Stimulated activated CD8-positive, alpha-beta memory T cell treated with anti-CD3 and anti-CD28 coated beads, Interleukin-2, amount 100 ng/mL, for 48 hours (primary cell): ENCODE data around the gene SIK3.
"Not testable (repeated sequence)": the region's sequence is repeated elsewhere in the genome, so short reads cannot be mapped to it uniquely, and the experiment has no call there.

Source experiments
- DNase-seq, 2 donors: peaks; one replicate each; pipeline ENCODE4 v3.0.0-alpha.2; 2020; ENCODE audit warnings: low read depth in 2 of 2

Gene SIK3

DNA sequence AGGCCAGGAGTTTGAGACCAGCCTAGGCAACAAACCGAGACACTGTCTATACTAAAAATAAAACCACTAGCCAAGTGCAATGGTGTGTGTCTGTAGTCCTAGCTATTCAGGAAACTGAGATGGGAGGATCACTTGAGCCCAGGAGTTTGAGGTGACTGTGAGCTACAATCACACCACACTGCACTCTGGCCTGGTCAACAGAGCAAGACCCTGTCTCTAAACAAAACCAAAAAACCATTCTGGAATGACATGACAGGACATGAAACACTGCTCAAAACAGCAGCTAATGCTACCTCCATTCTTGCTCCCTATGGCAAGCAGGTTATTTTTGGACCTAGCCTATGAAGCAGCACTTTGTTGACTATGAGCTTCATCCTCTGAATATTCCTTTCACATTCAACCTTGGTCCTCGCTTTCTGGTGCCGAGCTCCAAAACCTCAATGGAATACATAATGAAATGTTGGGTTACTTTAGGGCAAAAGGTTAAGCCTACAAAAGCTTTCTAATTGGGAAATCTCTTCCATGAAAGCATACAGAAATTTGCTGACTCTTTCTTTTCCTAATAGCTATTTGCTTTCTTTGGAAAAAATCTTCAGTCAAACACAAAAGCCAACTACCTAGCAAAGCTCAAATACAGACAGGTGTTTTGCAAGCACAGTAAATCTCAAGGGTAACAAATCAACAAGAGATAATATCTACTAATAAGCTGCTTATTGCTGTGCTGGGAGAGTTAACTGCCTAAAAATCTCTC lies 21.1 kb downstream of the SIK3 start:
- DNase-seq: no peak

DNA sequence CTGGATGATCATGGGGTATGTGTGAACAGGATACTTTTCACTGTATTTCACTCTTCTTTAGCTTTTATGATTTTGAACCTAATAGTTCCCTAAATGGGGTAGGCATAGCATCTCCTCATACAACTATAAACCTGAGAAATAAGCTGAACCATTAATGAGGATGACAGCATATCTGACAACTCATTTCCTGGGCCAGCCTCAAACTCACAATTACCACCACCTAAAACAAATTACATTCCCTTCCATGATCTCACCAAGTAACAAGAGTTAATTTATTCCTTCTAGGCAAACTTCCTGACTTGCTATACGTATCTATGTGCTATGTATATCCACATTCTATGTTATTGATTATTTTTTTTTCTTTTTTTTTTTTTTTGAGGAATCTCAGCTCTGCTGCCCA lies 23.0 kb downstream of the SIK3 start:
- no peak for DNase-seq

DNA sequence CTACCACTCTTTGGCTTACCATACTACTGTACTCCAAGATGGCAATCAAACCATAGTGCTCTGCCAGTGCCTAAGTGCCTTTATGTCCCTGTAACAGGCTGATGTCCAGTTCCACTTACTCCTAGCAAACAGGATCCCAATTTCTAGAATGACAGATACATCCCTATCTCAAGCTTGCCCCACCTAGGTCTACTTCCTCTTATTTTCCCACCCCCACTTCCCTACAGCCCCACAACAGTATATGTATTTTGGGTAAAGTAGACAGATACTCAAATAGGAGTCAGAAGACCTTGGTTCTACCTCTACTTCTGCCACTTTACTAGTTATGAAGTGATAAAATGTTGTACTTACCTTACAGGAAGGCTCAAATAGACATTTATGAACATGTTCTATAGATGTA lies 24.1 kb downstream of the SIK3 start:
- DNase-seq: no peak

DNA sequence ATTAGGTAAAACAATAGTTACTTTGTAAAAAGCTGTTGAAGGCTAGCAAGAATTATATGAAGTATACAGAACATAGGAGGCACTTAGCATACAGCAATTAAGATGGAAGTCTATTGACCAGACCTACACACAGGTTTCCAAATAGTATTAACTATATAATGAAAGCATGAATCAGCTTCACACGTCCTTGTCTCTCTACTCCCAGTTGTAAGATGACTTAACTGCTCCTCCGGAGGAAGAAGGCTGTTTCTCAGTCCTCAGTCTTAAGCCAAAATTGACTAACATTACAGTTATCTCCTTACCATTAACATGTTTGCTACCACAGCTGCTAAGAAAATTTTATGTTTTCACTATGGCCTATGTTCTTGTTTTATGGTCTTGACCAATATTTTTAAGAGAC lies 24.7 kb downstream of the SIK3 start:
- no peak for DNase-seq

DNA sequence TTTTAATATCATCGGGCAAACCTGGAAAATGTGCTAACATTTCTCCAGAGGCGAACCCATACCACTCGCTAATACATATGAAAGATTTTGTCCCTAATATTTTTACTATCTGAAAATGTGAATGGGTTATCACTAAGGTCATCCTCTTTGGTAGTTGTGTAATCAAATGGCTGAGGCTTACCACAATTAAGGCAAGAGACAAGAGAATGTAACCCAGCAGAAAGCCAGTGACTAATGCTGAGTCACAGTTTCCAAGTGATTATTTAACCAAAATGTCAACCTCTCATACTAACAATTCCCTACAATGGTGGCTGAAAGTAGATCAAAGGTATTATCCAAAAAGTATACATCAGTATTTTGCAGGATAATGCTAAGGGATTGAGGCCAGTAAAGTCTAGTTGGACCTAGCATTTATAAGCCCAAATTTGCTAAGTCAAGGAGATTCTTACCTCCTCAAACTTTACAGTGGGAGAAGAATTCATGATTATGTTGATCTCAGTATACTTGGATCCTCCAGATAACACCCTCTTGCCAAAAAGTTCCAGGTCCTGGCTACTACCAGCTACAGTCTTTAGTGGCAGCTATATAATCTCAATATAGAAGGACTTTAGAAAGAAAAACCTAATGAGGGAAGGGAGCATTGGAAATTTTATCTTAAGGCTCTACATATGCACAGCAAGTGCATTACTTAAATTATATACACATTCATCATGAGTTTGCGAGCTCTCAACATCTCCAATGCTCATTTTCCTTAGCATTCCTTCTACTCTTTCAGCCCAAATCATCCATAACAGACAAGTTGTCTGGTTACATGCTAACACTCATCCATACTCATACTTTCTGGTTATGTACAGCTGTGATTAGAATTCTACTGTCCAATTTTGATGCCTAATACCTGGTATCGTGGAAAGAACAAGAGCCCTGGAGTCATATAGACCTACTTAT lies 25.4 kb downstream of the SIK3 start:
- no peak for DNase-seq

DNA sequence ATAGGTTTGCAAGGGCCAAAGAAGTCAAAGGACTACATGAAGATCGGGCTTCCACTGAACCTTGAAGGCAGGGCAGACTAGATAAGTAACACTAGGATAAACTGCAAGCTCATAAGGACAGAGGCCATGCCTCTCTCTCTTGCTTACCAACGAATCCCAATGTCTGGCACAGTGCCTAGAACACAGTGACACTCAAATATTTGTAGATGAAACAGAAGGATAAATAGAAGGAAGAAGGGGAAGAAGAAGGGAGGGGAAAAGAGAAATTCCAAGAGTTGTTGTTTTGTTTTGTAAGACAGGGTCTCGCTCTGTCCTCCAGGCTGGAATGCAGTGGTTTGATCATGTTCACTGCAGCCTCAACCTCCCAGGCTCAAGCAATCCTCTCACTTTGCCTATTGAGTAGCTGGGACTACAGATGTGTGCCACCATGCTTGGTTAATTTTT lies 26.9 kb downstream of the SIK3 start:
- no peak for DNase-seq

DNA sequence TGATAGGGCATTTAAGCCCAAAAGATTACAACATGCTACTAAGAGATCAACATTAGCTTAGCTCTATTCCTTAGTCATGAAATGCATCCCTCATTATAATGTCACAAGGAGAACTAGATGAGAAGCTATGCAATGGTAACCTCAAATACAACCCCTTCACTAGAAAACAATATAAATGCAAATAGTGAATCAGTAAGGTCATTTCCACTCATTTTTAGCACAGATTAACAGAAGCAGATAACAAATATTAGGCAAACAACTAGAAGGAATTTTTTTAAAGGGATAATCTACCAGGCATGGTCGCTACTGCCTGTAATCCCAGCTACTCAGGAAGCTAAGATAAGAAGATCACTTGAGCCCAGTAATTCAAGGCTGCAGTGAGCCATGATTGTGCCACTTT lies 28.2 kb downstream of the SIK3 start:
- no peak for DNase-seq

DNA sequence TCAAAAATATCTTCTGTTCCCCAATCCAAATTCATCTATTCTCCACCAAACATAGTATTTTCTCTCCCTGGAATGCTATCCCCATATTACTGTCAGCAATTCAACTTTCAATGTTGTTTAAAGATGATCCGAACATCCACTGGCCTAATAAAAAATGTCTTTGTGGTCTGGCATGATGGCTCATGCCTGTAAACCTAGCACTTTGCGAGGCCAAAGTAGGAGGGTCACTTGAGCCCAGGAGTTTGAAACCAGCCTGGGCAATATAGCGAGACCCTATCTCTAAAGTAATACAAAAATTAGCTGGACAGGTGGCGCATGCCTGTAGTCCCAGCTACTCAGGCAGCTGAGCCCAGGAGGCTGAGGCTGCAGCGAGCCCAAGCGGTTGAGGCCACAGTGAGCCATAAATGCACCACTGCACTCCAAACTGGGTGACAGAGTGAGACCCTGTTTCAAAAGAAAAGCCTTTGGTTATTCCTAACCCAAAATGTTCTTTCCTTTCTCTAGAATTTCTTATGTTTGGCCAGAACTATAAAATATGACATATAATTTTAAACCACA lies 29.8 kb downstream of the SIK3 start:
- DNase-seq: no peak

DNA sequence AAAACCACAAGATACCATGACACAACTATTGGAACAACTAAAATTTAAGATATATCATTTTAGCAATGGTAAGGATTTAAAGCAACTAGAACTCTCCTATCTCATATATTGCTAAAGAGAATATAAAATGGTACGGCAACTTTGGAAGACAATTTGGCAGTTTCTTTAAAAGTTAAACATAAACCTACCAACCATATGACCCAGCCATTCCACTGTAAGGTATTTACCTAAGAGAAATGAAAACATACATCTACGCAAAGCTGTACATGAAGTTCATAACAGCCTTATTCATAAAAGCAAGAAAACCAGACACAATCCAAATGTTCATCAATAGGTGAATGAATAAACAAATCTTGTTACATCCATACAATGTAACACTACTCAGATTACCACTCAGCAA lies 31.3 kb downstream of the SIK3 start:
- DNase-seq: no peak

DNA sequence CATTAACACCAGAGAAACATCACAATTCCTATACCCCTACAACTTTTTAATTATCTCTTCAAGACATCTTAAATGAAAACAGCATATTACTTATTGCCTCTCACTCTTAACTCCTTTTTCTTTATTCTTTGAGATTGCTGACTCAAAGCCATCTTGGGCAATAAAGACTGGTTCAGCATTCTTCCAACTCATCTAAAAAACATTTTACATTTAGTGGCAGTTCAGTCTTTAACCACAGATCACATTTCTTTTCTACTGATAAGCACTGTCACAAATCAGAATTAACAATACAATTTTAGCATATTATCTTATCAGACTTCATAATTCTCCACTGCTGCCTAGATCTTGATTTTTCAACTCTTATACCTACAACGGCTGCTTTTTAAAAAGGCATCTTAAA lies 34.0 kb downstream of the SIK3 start:
- DNase-seq: no peak

DNA sequence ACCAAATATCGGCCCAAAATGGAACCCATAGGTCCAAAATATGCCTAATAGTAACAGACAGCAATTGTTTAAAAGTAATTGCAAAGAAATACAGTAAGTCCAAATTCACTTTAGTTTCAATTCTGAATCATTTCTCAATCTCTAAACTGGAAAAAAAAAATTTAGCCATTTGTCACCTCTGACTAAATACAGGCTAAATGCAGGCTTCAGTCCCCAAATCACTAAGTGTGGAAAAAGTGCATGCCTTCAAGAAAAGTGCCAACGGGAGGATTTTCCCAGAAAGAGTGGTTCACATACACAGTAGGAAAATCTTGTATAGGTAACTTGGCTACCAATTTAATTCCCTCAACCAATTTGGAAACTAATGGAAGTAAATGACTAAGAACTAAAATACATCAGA lies 35.7 kb downstream of the SIK3 start:
- DNase-seq: no peak

DNA sequence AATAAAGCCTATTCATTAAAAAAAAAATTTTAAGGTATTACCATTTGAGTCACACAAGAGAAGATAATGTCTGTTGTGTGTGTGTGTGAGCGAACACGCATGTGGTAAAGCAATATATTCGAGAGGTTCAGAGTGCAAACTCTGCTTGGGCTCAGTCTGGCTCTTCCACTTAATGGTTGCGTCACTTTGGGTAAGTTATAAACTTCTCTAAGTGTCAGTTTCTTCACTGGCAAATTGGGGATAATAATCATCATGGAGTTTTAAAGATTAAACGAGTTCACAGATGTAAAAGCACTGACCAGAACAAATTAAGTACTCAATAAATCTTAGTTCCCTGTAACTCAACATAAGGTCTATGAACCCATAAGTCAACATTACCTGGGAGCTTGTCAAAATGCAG lies 37.0 kb downstream of the SIK3 start:
- DNase-seq: no peak

DNA sequence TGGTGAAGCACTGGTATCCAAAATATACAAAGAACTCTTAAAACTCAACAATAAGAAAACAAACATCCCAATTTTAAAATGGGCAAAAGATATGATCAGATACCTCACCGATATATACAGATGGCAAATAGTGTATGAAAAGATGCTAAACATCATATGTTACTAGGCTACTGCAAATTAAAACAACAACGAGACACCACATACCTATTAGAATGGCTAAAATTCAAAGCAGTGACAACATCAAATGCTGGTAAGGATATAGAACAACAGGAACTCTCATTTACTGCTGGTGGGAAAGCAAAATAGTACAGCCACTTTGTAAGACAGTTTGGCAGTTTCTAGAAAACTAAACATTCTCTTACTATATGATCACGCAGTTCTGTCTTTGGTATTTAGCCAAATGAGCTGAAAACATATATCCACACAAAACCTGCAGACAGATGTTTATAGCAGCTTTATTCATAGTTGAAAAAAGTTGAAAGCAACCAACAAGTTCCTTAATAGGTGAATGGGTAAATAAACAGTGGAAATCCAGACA lies 38.5 kb downstream of the SIK3 start:
- DNase-seq: no peak

DNA sequence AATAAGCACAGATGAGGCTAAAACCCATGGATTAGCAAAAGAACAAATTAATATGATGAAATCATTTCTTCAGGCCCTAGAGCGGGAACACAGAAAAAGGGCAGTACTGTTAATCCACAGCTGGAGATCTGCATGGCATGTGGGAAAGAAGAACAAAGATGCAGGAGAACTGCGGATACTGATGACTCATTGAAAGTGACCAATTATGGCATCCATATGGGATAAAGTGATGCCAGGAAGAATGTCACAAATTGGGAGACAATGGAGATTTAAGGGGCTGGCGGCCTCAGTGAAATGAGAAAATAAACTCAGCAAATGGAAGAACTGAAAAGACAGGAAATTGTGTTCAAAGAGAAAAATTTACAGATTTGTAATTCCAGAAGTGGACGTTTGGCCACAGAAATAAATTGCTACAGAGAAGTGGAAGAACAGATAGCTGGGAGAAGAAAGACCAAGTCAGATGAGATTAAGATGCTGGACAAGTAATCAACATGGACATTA lies 39.4 kb downstream of the SIK3 start:
- no peak for DNase-seq

DNA sequence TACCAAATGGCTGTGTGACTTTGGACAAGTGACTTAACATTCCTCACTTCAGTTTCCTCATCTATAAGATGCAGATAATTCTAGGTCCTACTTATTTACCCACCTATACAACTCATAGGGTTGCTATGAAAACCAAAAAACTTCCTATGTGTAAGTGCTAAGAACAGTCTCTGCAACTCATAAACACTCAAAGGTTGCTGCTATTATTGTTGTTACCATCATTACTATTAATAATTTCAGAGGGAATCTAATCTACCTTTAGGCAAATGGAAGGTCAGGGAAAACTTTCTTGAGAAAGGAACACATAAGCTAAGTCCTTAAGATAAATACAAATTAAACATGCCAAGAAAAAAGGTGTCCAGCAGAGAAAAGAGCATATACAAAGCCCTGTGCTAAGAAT lies 40.5 kb downstream of the SIK3 start:
- DNase-seq: no peak

DNA sequence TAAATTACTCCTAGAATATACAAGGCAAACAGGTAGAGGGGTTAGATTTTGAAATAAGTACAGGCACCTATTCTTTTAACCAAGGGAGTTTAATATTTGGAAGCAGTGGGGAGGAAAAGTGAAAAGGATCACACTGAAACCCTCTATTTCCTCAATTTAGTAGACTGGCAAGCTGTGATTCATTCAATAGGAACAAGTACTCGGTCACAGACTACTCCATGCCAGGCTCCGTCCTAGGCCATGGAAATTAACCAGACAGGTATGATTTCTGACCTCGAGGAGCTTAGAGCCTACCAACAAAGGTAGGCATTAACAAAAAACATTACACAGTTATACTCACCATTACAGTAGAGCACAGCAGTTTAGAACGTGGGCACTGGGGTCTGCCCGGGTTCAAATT lies 40.9 kb downstream of the SIK3 start:
- no peak for DNase-seq

DNA sequence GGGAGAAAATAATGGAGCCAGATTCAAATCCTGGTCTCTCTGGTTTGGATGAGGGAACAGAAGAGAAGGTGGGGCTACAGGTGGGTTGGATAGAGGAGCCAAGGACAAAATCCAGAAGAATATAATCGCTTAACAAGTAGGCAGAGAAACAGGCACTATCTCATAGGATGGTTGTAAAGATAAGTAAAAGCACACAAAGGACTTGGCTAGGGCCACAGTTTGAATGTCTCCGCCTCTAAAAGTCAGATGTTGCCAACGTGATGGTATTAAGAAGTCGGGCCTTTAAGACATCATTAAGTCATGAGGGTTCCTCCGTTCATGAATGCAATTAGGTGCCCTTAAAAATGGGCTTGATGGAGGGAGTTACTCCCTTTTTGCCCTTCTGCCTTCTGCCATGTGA lies 42.8 kb downstream of the SIK3 start:
- no peak for DNase-seq

DNA sequence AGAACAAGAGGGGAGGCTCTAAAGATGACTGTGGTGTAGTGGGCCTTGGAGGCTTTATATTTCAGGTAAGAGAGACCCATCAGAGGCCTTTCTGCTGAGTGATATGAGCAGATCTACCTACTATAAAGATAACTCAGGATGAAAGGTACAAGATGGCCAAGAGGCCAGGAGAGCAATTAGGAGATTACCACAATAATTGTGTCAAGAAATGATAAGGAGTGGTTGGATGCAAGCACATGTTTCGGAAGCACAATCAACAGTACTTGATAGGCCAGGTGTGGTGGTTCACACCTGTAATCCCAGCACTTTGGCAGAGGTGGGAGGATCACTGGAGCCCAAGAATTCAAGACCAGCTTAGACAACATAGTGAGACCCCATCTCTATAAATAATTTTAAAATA lies 43.8 kb downstream of the SIK3 start:
- DNase-seq: no peak

DNA sequence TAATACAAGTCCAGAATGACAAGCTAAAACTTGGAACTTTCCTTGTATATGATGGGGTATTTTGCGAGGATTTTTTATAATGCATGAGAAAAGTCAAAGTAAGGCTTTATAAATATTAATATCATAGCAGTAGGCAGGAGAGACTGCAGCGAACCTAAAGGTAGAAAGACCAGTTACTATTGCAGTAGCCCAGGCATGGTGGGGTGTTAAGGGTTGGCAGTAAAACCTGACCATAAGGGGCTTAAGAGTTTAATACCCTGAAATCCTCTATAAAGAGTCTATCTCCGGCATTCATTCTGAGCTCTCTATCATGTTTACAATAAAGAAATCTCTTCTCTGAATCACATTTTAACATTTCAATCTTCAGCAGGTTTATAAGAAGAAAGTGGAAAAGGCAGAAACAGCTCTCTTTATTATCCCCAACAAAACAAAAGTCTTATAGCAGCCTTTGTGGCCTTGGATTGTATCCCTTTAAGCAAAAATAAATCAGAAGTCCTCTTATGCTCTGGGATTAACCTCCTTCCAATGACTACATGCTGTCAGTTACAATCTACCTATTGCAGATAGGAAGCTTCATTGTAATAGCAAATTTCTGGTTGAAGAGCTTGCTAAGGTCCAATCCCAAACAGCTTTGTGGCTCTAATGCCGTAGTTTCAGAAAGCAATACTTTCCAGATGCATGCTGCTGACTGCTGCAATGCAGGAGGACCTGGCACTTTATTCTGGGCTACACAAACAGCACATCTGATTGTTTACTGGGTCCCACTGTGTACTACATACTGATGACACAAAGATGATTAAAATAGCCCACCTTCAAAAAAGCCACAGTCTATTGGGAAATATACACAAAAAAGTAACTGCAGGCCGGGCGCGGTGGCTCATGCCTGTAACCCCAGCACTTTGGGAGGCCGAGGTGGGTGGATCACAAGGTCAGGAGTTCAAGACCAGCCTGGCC lies 45.8 kb downstream of the SIK3 start:
- no peak for DNase-seq

DNA sequence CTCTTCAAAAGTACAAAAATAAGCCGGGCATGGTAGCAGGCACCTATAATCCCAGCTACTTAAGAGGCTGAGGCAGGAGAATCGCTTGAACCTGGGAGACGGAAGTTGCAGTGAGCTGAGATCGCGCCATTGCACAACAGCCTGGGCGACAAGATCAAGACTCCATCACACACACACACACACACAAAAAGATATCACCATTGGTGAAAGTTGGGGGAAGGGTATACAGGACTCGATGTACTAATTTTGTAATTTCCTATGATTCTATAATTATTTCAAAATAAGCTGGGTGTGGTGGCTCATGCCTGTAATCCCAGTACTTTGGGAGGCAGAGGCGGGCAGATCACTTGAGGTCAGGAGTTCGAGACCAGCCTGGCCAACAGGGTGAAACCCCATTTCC lies 48.1 kb downstream of the SIK3 start:
- not testable (repeated sequence) for DNase-seq

DNA sequence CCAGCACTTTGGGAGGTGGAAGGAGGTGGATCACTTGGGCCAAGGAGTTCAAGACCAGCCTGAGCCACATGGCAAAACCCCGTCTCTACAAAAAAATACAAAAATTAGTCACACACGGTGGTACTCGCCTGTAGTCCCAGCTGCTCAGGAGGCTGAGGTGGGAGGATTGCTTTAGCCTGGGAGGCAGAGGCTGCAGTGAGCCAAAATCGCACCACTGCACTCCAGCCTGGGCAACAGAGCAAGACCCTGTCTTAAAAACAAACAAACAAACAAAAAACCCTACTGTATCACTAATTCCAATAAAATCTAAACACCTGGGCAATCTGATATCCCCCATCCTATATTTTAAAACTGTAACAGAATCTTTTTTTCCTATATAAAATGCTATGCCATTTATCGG lies 51.6 kb downstream of the SIK3 start:
- not testable (repeated sequence) for DNase-seq
